H7 (cell line): Measurements from ENCODE around the gene ABHD15. TPM values are rescaled to one million over a fixed set of nuclear protein-coding genes. Genes with fewer than 3 reads are reported as not detected.
A peak's percentile ranks its signal among the peaks of the same experiment; 100 is the strongest.

Experiments used
- DNase-seq: peaks from one replicate; pipeline ENCODE4 v3.0.0; 2012
- H3K27me3 ChIP-seq: 2 replicates; pipeline ENCODE4 v1.6.0; 2011; ENCODE audit warnings: mild to moderate bottlenecking, low read length; ENCODE audit not compliant: control insufficient read depth, insufficient read depth
- H3K36me3 ChIP-seq: replicated peaks from 2 replicates; pipeline ENCODE4 v1.5.1; 2011; ENCODE audit warnings: low read length; ENCODE audit not compliant: control insufficient read depth, insufficient read depth
- H3K4me3 ChIP-seq: 2 replicates; pipeline ENCODE4 v1.5.1; 2011; ENCODE audit warnings: low read depth, mild to moderate bottlenecking, control low read depth, low read length, moderate library complexity; ENCODE audit not compliant: insufficient read depth
- total RNA-seq: library from RNA; depleted of rRNA; stranded (reverse); fragments of >200 nt; shearing (Covaris generic); gene quantifications from 2 replicates; pipeline ENCODE4 v1.2.3, GENCODE V29; 2014

The ABHD15 gene
- total RNA-seq, 1 experiment from 2014 or later: 1.7 TPM

DNA sequence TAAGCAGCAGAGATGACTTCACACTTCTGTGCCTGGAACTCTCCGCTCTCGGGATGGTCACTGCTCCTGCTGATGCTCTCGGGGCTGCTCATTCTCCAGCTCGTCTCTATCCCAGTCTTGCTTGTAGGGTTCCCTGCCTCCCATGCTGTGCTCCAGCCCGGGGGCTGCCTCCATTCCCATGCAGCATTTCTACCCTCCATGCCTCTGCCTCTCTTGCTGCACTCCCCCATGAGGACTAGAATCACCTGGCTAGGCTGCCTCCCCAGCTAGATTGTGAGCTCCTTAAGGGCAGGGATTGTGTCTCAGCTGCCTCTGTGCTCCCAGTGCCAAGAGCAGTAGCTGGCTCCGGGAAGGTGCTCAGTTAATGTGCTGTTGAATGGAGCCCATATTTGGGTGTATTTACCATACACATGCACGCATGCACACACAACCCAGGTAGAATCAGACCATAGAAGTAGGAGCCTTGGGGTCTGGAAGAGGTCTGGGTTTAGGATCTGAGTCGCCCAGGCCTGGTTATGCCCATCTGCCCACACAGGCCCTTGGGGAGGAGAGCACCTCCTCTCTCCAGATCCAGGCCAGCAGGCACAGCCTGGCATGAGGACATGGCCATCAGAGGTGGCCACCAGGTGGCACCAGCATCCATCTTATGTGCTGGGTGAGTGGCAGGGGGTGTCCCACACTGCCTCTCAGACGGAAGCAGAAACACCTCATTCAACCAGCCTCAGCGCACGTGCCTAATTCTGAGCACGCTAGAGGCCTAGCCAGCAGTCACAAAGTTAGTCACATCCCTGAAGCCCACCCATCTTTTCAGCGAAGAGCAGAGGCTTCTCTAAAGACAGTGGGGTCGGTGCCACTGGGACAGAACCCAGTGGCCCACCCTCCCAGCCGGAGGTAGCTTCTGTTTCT is 13.3 kb upstream of the ABHD15 start:
- Histone ChIP-seq H3K27me3 (no peaks in the 10 kb centered on the region), H3K4me3 (no peak overlapping the region), H3K36me3 (peaks cover 1% of the 10 kb centered on the region)
- DNase-seq: peak; percentile 96

GRCh38 chr17:29578626-29579485 is 12.0 kb upstream of the ABHD15 start:
- peaks cover 2% of the 10 kb centered on the region for H3K36me3 ChIP-seq
- no peaks in the 10 kb centered on the region for H3K27me3 ChIP-seq
- H3K4me3 ChIP-seq: no peak overlapping the region
- no peak for DNase-seq

DNA sequence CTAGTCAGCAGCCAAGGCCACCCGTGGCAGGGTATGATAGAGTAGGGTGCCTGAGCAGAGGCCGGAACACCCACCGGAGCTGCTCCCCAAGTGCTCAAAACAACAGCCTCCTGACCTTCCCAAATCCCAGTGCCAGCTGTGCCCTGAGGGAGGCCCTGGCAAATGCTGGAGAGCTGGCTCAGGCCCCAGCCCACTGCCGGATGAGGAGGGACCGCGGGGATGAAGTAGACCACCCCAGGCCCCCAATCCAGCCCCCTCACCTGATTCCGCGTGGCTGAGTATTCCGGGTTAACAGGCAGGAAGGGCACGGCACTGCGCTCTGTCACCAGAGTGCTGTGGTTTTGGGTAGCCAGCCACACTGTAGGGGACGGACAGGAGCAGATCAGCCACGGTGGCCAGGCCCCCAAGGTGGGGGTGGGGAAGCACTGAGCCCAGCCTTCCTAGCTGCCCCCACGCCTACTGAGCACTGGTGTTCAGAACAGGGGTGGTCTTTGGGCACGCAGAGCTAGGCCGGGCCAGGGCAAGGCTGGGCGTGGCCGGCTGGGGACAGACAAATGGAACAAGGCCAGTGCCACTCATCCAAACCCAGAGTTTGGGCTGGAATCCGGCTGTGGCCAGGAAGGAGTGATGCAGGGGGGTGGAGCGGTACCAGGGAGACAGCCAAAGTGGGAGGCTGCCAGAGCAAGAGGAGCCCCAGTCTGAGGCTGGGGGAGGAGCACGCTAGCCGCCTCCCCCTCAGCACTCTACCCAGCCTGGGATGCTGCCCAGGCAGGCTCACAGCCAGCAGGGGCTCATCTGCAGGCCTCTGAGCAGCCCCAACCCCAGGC is 10.8 kb upstream of the ABHD15 start:
- peak; percentile 58 for DNase-seq
- Histone ChIP-seq H3K36me3 (peaks cover 2% of the 10 kb centered on the region), H3K4me3 (no peak overlapping the region), H3K27me3 (no peaks in the 10 kb centered on the region)

GRCh38 chr17:29577001-29577370 is 10.1 kb upstream of the ABHD15 start:
- H3K36me3 ChIP-seq: peaks cover 2% of the 10 kb centered on the region
- H3K27me3 ChIP-seq: peaks cover 4% of the 10 kb centered on the region; the same call in 1 of the 2 replicates
- no peak for DNase-seq
- no peak overlapping the region for H3K4me3 ChIP-seq

GRCh38 chr17:29576214-29577000 is 9.6 kb upstream of the ABHD15 start:
- H3K36me3 ChIP-seq: peaks cover 2% of the 10 kb centered on the region
- peaks cover 4% of the 10 kb centered on the region; the same call in 1 of the 2 replicates for H3K27me3 ChIP-seq
- no peak for DNase-seq
- no peak overlapping the region for H3K4me3 ChIP-seq

GRCh38 chr17:29575511-29576213 is 8.8 kb upstream of the ABHD15 start:
- H3K27me3 ChIP-seq: peaks cover 4% of the 10 kb centered on the region; the same call in 1 of the 2 replicates
- H3K4me3 ChIP-seq: no peak overlapping the region
- peaks cover 2% of the 10 kb centered on the region for H3K36me3 ChIP-seq
- DNase-seq: no peak

- Histone ChIP-seq H3K27me3 (peaks cover 4% of the 10 kb centered on the region; the same call in 1 of the 2 replicates), H3K36me3 (peaks cover 2% of the 10 kb centered on the region), H3K4me3 (no peak overlapping the region)
- DNase-seq: peak; percentile 35
These were observed 8.1 kb upstream of the ABHD15 start for GRCh38 chr17:29574732-29575510.

GRCh38 chr17:29573871-29574731 is 7.3 kb upstream of the ABHD15 start:
- H3K36me3 ChIP-seq: peaks cover 2% of the 10 kb centered on the region
- peaks cover 9% of the 10 kb centered on the region for H3K27me3 ChIP-seq
- no peak overlapping the region for H3K4me3 ChIP-seq
- peak; percentile 35 for DNase-seq

DNA sequence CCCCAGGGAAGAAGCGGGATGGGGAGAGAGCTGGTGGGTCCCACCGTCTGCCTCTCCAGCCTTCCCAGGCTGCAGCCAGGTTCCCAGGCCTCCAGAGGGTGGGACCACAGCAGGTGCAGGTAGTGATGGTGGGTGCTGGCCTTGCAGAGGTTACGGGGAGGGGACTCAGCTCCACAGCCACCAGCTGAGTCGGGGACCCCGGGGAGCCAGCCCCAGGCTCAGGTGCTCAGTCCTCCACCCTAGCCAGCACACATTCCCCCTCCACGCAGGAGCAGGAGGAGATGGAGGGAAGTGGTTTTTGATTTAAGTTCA is 6.7 kb upstream of the ABHD15 start:
- Histone ChIP-seq H3K4me3 (no peak overlapping the region), H3K27me3 (peaks cover 10% of the 10 kb centered on the region), H3K36me3 (peaks cover 2% of the 10 kb centered on the region)
- no peak for DNase-seq

DNA sequence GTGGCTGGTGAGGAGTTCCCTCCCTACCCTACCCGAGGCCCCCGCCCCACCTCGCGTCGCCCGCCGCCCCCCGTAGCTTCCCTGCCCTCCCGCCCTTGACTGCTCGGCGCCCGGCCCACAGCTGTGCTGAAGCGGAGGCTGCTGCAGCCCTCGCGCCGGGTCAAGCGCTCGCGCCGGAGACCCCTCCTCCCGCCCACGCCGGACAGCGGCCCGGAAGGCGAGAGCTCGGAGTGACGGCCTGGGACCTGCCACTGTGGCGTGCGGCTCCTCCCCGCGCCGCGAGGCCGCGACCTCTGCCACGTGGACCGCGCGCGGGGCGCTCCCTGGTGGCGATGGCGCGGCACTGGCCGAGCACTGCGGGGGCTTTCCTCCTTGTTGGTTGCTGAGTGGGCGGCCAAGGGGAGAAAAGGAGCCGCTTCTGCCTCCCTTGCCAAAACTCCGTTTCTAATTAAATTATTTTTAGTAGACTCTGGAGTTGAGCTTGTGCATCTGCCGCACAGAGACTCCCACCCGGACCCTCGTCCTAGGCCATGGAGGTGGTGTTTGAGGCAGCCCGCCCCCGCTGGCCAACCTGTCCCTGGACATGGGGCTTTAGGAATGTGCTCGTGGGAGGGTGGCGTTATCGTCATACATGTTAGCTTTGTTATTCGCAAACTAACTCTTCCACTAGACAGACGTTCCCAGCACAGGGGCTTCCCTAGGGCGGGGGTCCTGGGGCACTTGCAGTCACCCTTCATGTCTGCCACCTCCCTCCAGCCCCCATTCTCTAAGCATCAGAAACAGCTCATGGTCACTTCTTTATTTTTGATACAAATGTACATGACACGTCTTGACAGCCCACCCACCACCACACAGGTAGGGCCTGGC is 6.1 kb upstream of the ABHD15 start:
- H3K27me3 ChIP-seq: peaks cover 10% of the 10 kb centered on the region
- peak; percentile 89 for DNase-seq
- H3K4me3 ChIP-seq: peak overlapping the region; percentile 41
- peaks cover 2% of the 10 kb centered on the region for H3K36me3 ChIP-seq

- DNase-seq: peak; percentile 60
- Histone ChIP-seq H3K27me3 (peaks cover 17% of the 10 kb centered on the region), H3K36me3 (peaks cover 2% of the 10 kb centered on the region), H3K4me3 (no peak overlapping the region)
These were observed 5.2 kb upstream of the ABHD15 start for GRCh38 chr17:29571883-29572681.
